Lower lobe of right lung (tissue), 2 donors: ENCODE data around the gene TERT. TPM values are rescaled to one million over a fixed set of nuclear protein-coding genes. Genes with fewer than 3 reads are reported as not detected.
A peak's percentile ranks its signal among the peaks of the same experiment; 100 is the strongest.
"Not testable (repeated sequence)": the region's sequence is repeated elsewhere in the genome, so short reads cannot be mapped to it uniquely, and the experiment has no call there.

ENCODE experiments used
- ATAC-seq, 2 donors: fragments of 200-7000 bp; cut with Tn5 transposase; one replicate each; pipeline ENCODE4 v1.9.1; 2020 to 2022; ENCODE audit warnings: mild to moderate bottlenecking in 2 of 2, moderate library complexity in 2 of 2
- DNase-seq: peaks from one replicate; pipeline ENCODE4 v3.0.0-alpha.2; 2020
- H3K27ac ChIP-seq: fragments of 200-600 bp; one replicate; pipeline ENCODE4 v1.8.0; 2022
- H3K27me3 ChIP-seq: fragments of 200-600 bp; one replicate; pipeline ENCODE4 v1.8.0; 2022; ENCODE audit warnings: low read depth
- H3K36me3 ChIP-seq: fragments of 200-600 bp; one replicate; pipeline ENCODE4 v1.8.0; 2022; ENCODE audit warnings: mild to moderate bottlenecking
- H3K4me1 ChIP-seq: fragments of 200-600 bp; one replicate; pipeline ENCODE4 v1.8.0; 2022
- H3K4me3 ChIP-seq: fragments of 200-600 bp; one replicate; pipeline ENCODE4 v1.8.0; 2022; ENCODE audit warnings: mild to moderate bottlenecking
- H3K9me3 ChIP-seq: fragments of 200-600 bp; one replicate; pipeline ENCODE4 v1.8.0; 2022
- CTCF ChIP-seq: fragments of 200-600 bp; IDR thresholded peaks from one replicate; pipeline ENCODE4 v1.8.0; 2022; ENCODE audit warnings: antibody characterized with exemption, mild to moderate bottlenecking
- intact Hi-C: fragments of 100-400 bp; cut with DNase I; formaldehyde crosslinking; loops from one replicate; pipeline ENCODE4 v1.11.0; 2022
- total RNA-seq: library from RNA; stranded (reverse); fragmentation: NEBNext Ultra II Directional; extraction: Animal tissue kit (Norgen Biotek cat#: 25700); gene quantifications from one replicate; pipeline ENCODE4 v1.2.1, GENCODE V29; 2021
- donor health status: DM: no; HTN: yes; CAD: no; lungs with severe emphysema.

The TERT gene
- total RNA-seq, 1 donor from 2014 or later = not detected

- Histone ChIP-seq H3K27me3 (no peaks in the 10 kb centered on the region), H3K36me3 (no peaks in the 10 kb centered on the region), H3K4me1 (no peaks in the 10 kb centered on the region), H3K27ac (no peak overlapping the region), H3K4me3 (no peak overlapping the region), H3K9me3 (no peaks in the 10 kb centered on the region)
- DNase-seq (peak; percentile 25), ATAC-seq (no peak)
- intact Hi-C loops = no loop called here
- no peak for TF ChIP-seq CTCF
Measured at GRCh38 chr5:1278656-1279442, 16.0 kb downstream of the TERT start.

- intact Hi-C loops = no loop called here
- no peak overlapping the region for H3K4me3 ChIP-seq
- no peak for ATAC-seq
- TF ChIP-seq CTCF = no peak
- H3K36me3 ChIP-seq = no peaks in the 10 kb centered on the region
- no peak overlapping the region for H3K27ac ChIP-seq
- peak; percentile 1 for DNase-seq
- H3K9me3 ChIP-seq = no peaks in the 10 kb centered on the region
- no peaks in the 10 kb centered on the region for H3K4me1 ChIP-seq
- no peaks in the 10 kb centered on the region for H3K27me3 ChIP-seq
Measured at GRCh38 chr5:1278216-1278615, 16.7 kb downstream of the TERT start.

- no peaks in the 10 kb centered on the region for H3K4me1 ChIP-seq
- H3K9me3 ChIP-seq = no peaks in the 10 kb centered on the region
- H3K27me3 ChIP-seq = no peaks in the 10 kb centered on the region
- intact Hi-C loops = no loop called here
- H3K4me3 ChIP-seq = no peak overlapping the region
- TF ChIP-seq CTCF = no peak
- H3K36me3 ChIP-seq = no peaks in the 10 kb centered on the region
- DNase-seq (no peak), ATAC-seq (no peak)
- no peak overlapping the region for H3K27ac ChIP-seq
Measured at GRCh38 chr5:1277781-1278180, 17.1 kb downstream of the TERT start.

- no peak overlapping the region for H3K27ac ChIP-seq
Measured at GRCh38 chr5:1277331-1277730, 17.5 kb downstream of the TERT start.

GRCh38 chr5:1276930-1277329, 17.9 kb downstream of the TERT start:
- H3K4me3 ChIP-seq = no peak overlapping the region

More at GRCh38 chr5:1277331-1277730, 17.5 kb downstream of the TERT start:
- H3K27me3 ChIP-seq = no peaks in the 10 kb centered on the region
- H3K4me1 ChIP-seq = no peaks in the 10 kb centered on the region
- no peak overlapping the region for H3K4me3 ChIP-seq
- DNase-seq (no peak), ATAC-seq (no peak)
- intact Hi-C loops = no loop called here
- no peaks in the 10 kb centered on the region for H3K36me3 ChIP-seq
- H3K9me3 ChIP-seq = no peaks in the 10 kb centered on the region
- TF ChIP-seq CTCF = no peak

GRCh38 chr5:1275397-1276391, 19.2 kb downstream of the TERT start:
- not testable (repeated sequence) for ATAC-seq, H3K4me3 ChIP-seq

More at GRCh38 chr5:1276930-1277329, 17.9 kb downstream of the TERT start:
- Histone ChIP-seq H3K27ac (no peak overlapping the region), H3K9me3 (no peaks in the 10 kb centered on the region), H3K27me3 (no peaks in the 10 kb centered on the region), H3K4me1 (no peaks in the 10 kb centered on the region), H3K36me3 (no peaks in the 10 kb centered on the region)
- DNase-seq (no peak), ATAC-seq (no peak)
- intact Hi-C loops = no loop called here
- no peak for TF ChIP-seq CTCF

More at GRCh38 chr5:1275397-1276391, 19.2 kb downstream of the TERT start:
- H3K27ac ChIP-seq, intact Hi-C loops, H3K9me3 ChIP-seq, H3K4me1 ChIP-seq, DNase-seq, H3K27me3 ChIP-seq, H3K36me3 ChIP-seq: not testable (repeated sequence)
